B cell (primary cell): ENCODE results near the gene SMIM13. TPM values are rescaled to one million over a fixed set of nuclear protein-coding genes. Genes with fewer than 3 reads are reported as not detected.

Experiments used
- ATAC-seq: fragments of 200-7000 bp; cut with Tn5 transposase; one replicate; pipeline ENCODE4 v1.10.0; 2021; ENCODE audit warnings: low read depth, mild to moderate bottlenecking, moderate number of reproducible peaks, moderate library complexity
- CTCF ChIA-PET: fragments of 350-600 bp; sonication (Branson Sonifier 250); formaldehyde crosslinking; loops from one replicate; lab custom pipeline; 2021; ENCODE audit warnings: antibody characterized with exemption, inconsistent platforms; lab: Charles Lee
- POLR2A ChIA-PET: fragments of 350-600 bp; sonication (Branson Sonifier 250); formaldehyde crosslinking; loops from one replicate; lab custom pipeline; 2021; ENCODE audit warnings: antibody characterized with exemption; lab: Charles Lee
- DNase-seq: peaks from one replicate; pipeline ENCODE4 v3.0.0; 2013
- H2AFZ ChIP-seq: 2 replicates; pipeline ENCODE4 v1.6.1; 2012; ENCODE audit warnings: mild to moderate bottlenecking, low read depth, low read length; ENCODE audit not compliant: insufficient read depth, poor library complexity, severe bottlenecking
- H3K27ac ChIP-seq, 2 donors: 1 replicate in 1 of 2; 2 replicates in 1 of 2; pipeline ENCODE4 v1.5.1; 2012 to 2013; ENCODE audit warnings: low read length in 2 of 2, mild to moderate bottlenecking in 2 of 2, moderate library complexity in 1 of 2
- H3K27me3 ChIP-seq, 4 experiments: fragments of 200-600 bp in 1 of 4; sonication (generic) in 1 of 4; replicated peaks in 1 of 4; 1 replicate in 2 of 4; 2 replicates in 2 of 4; pipeline versions ENCODE4 v1.6.1 to v1.7.0; 2013 to 2016; ENCODE audit warnings: low read length in 3 of 4, mild to moderate bottlenecking in 2 of 4, mixed read lengths in 1 of 4, moderate library complexity in 1 of 4; ENCODE audit not compliant: insufficient read depth in 4 of 4, control insufficient read depth in 3 of 4; ENCODE audit errors: control extremely low read depth in 1 of 4
- H3K36me3 ChIP-seq, 2 experiments: replicated peaks in 1 of 2; 1 replicate in 1 of 2; 2 replicates in 1 of 2; pipeline versions ENCODE4 v1.6.1 to v1.7.1; 2013; ENCODE audit warnings: low read length in 1 of 2; ENCODE audit not compliant: insufficient read depth in 2 of 2, control insufficient read depth in 1 of 2; ENCODE audit errors: control extremely low read depth in 1 of 2, extremely low read depth in 1 of 2
- H3K4me1 ChIP-seq, 2 donors: fragments of 200-600 bp in 1 of 2; sonication (generic) in 1 of 2; 1 replicate in 1 of 2; 2 replicates in 1 of 2; pipeline versions ENCODE4 v1.5.1 to v1.6.1; 2013 to 2017; ENCODE audit warnings: low read length in 2 of 2; ENCODE audit not compliant: control insufficient read depth in 2 of 2, insufficient read depth in 2 of 2
- H3K4me2 ChIP-seq: replicated peaks from 2 replicates; pipeline ENCODE3; 2012; ENCODE audit warnings: mild to moderate bottlenecking, low read depth, low read length; ENCODE audit not compliant: poor library complexity, severe bottlenecking
- H3K4me3 ChIP-seq, 5 experiments: fragments of 200-600 bp in 1 of 5; sonication (generic) in 1 of 5; 1 replicate in 3 of 5; 2 replicates in 2 of 5; pipeline versions ENCODE4 v1.5.1 to v1.7.0; 2011 to 2016; ENCODE audit warnings: low read length in 4 of 5, mild to moderate bottlenecking in 4 of 5, low read depth in 2 of 5, control low read depth in 1 of 5, moderate library complexity in 1 of 5; ENCODE audit not compliant: insufficient read depth in 1 of 5; ENCODE audit errors: control extremely low read depth in 1 of 5, extremely low read depth in 1 of 5
- H3K79me2 ChIP-seq: fragments of 200-600 bp; sonication (generic); one replicate; pipeline ENCODE4 v1.6.0; 2016; ENCODE audit warnings: low read length; ENCODE audit not compliant: control insufficient read depth, insufficient read depth
- H3K9ac ChIP-seq: fragments of 200-600 bp; sonication (generic); 2 replicates; pipeline ENCODE4 v1.6.1; 2017; ENCODE audit warnings: mild to moderate bottlenecking, low read length, moderate library complexity
- H3K9me3 ChIP-seq, 3 donors: one replicate each; pipeline versions ENCODE4 v1.6.1 to v1.7.1; 2013; ENCODE audit warnings: low read length in 2 of 3; ENCODE audit not compliant: control insufficient read depth in 2 of 3, insufficient read depth in 1 of 3; ENCODE audit errors: control extremely low read depth in 1 of 3
- H4K20me1 ChIP-seq: 2 replicates; pipeline ENCODE4 v1.6.0; 2012; ENCODE audit warnings: mild to moderate bottlenecking, low read length; ENCODE audit not compliant: insufficient read depth, control insufficient read depth, poor library complexity, severe bottlenecking
- H3K27ac Mint-ChIP-seq: one replicate; pipeline ENCODE4 v1.8.0; 2021; ENCODE audit warnings: mixed read lengths
- H3K27me3 Mint-ChIP-seq: one replicate; pipeline ENCODE4 v1.8.0; 2021; ENCODE audit warnings: mixed read lengths
- H3K4me1 Mint-ChIP-seq: one replicate; pipeline ENCODE4 v1.8.0; 2021; ENCODE audit warnings: mixed read lengths
- H3K4me3 Mint-ChIP-seq: one replicate; pipeline ENCODE4 v1.8.0; 2021; ENCODE audit warnings: mixed read lengths
- H3K9me3 Mint-ChIP-seq: one replicate; pipeline ENCODE4 v1.8.0; 2022; ENCODE audit warnings: mixed read lengths; ENCODE audit not compliant: insufficient read depth
- EZH2 ChIP-seq: IDR thresholded peaks from 2 replicates; pipeline ENCODE4 v1.6.1; 2012; ENCODE audit warnings: borderline replicate concordance, low read depth, mild to moderate bottlenecking, moderate library complexity, low read length; ENCODE audit not compliant: insufficient read depth, poor library complexity, severe bottlenecking
- whole genome bisulfite sequencing: methylation state at CpG from one replicate; pipeline ENCODE4 v1.1.5; 2013; ENCODE audit warnings: missing lambda C conversion rate; ENCODE audit not compliant: insufficient coverage; 5-methylcytosine and 5-hydroxymethylcytosine counted together
- intact Hi-C: fragments of 100-400 bp; cut with micrococcal nuclease; formaldehyde crosslinking; loops from one replicate; pipeline ENCODE4 v1.10.0; 2022
- polyA plus RNA-seq: library from polyadenylated mRNA; depleted of rRNA; stranded (reverse); fragments of >200 nt; gene quantifications from 2 replicates; pipeline ENCODE4 v1.2.3, GENCODE V29; 2012
- total RNA-seq, 2 donors: library from RNA; stranded (reverse); fragments of 120-200 nt in 1 of 2; gene quantifications; 1 replicate in 1 of 2; 2 replicates in 1 of 2; pipeline versions ENCODE4 v1.2.3 to v1.2.4, GENCODE V29; 2013 to 2022
- TF ChIP-seq, protein P1 (sequence below): fragments of 200-600 bp; IDR thresholded peaks from one replicate; pipeline ENCODE4 v1.8.0; 2022; ENCODE audit warnings: antibody characterized with exemption, mild to moderate bottlenecking

The SMIM13 gene
- total and polyA plus RNA-seq, 2 donors (not counting 1 experiment from before 2014, with no cell fraction given) = 2.1 to 5.5 TPM

DNA sequence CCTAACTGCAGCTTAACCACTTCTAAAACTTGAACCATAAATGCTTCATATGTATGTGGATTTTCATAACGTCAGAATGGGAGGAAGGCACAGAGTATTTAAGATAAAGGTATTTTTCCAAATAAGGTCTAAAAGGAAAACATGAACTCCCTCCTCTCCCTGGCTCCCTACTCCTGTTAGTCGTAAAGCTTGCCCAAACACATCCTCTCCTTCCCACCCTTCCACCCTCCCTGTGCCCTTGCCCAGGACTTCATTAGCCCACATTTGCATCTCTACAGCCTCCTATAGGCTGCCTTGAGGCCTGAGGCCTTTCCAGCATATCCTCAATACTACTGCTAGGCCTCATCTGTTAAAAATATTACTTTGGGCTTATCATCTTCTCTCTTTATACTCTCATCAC is 17.1 kb upstream of the SMIM13 start:
- H3K9ac ChIP-seq = no peak overlapping the region
- H3K79me2 ChIP-seq = no peaks in the 10 kb centered on the region
- no peak for TF ChIP-seq EZH2
- TF ChIP-seq, protein P1, sequence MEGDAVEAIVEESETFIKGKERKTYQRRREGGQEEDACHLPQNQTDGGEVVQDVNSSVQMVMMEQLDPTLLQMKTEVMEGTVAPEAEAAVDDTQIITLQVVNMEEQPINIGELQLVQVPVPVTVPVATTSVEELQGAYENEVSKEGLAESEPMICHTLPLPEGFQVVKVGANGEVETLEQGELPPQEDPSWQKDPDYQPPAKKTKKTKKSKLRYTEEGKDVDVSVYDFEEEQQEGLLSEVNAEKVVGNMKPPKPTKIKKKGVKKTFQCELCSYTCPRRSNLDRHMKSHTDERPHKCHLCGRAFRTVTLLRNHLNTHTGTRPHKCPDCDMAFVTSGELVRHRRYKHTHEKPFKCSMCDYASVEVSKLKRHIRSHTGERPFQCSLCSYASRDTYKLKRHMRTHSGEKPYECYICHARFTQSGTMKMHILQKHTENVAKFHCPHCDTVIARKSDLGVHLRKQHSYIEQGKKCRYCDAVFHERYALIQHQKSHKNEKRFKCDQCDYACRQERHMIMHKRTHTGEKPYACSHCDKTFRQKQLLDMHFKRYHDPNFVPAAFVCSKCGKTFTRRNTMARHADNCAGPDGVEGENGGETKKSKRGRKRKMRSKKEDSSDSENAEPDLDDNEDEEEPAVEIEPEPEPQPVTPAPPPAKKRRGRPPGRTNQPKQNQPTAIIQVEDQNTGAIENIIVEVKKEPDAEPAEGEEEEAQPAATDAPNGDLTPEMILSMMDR = no peak
- no peaks in the 10 kb centered on the region for H3K9me3 ChIP-seq
- no peak overlapping the region for H2AFZ ChIP-seq
- H3K4me2 ChIP-seq = no peak overlapping the region
- no peak overlapping the region for H3K27ac ChIP-seq
- intact Hi-C loops = no loop called here
- CTCF ChIA-PET = no interaction called here
- Mint-ChIP-seq H3K9me3 (no peaks in the 10 kb centered on the region), H3K4me1 (no peaks in the 10 kb centered on the region), H3K27ac (no peak overlapping the region), H3K27me3 (no peaks in the 10 kb centered on the region), H3K4me3 (no peak overlapping the region)
- WGBS = 100% methylated on average over 1 of the region's 2 CpGs
- no peaks in the 10 kb centered on the region for H3K27me3 ChIP-seq
- no peak overlapping the region for H3K4me3 ChIP-seq
- H4K20me1 ChIP-seq = no peaks in the 10 kb centered on the region
- ATAC-seq (no peak), DNase-seq (no peak)
- no peaks in the 10 kb centered on the region for H3K4me1 ChIP-seq
- POLR2A ChIA-PET = no interaction called here
- no peaks in the 10 kb centered on the region for H3K36me3 ChIP-seq

DNA sequence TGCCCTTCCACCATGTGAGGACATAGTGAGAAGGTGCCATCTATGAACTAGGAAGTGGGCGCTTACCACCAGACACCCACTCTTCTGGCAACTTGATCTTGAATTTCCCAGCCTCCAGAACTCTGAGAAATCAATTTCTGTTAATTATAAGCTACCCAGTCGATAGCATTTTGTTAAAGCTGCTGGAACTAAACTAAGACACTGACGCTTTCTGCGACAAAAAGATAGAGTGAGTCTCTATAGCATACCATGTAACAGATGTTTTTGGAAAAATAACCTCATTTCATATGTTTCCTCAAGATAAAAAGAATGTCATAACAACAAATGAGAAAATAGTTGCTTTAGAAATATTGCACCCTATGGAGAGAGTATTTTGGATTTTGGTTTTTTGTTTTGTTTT is 15.4 kb upstream of the SMIM13 start:
- Histone ChIP-seq H3K4me2 (no peak overlapping the region), H2AFZ (no peak overlapping the region)
- POLR2A ChIA-PET = no interaction called here

More for the DNA sequence above, 15.4 kb upstream of the SMIM13 start:
- DNase-seq = no peak
- Mint-ChIP-seq H3K9me3 (no peaks in the 10 kb centered on the region), H3K27ac (no peak overlapping the region), H3K4me1 (no peaks in the 10 kb centered on the region), H3K4me3 (no peak overlapping the region), H3K27me3 (no peaks in the 10 kb centered on the region)
- CTCF ChIA-PET = interaction anchor here (0.7 kb wide), 1 partner anchor 9 kb away, joined by 3 read pairs; no protein-coding TSS in a partner anchor
- H3K27ac ChIP-seq = no peak overlapping the region
- no peaks in the 10 kb centered on the region for H4K20me1 ChIP-seq
- H3K36me3 ChIP-seq = no peaks in the 10 kb centered on the region
- no peak overlapping the region for H3K9ac ChIP-seq
- H3K79me2 ChIP-seq = no peaks in the 10 kb centered on the region
- no peak overlapping the region for H3K4me3 ChIP-seq
- H3K9me3 ChIP-seq = no peaks in the 10 kb centered on the region
- no peak for TF ChIP-seq EZH2
- TF ChIP-seq, protein P1 = no peak
- ATAC-seq = no peak
- H3K4me1 ChIP-seq = no peaks in the 10 kb centered on the region
- no peaks in the 10 kb centered on the region for H3K27me3 ChIP-seq
- no CpG with 5 or more reads among the region's 4 CpGs for WGBS
- intact Hi-C loops = no loop called here
